H1 (cell line): ENCODE data around the gene TNFRSF8. TPM values are rescaled to one million over a fixed set of nuclear protein-coding genes. Genes with fewer than 3 reads are reported as not detected.

Experiments
- CTCF ChIA-PET: fragments of 300-600 bp; sonication (Branson Sonifier 250); formaldehyde crosslinking; loops from one replicate; lab custom pipeline; 2021; ENCODE audit not compliant: partially characterized antibody; lab: Charles Lee
- POLR2A ChIA-PET: fragments of 300-600 bp; sonication (Branson Sonifier 250); formaldehyde crosslinking; loops from one replicate; lab custom pipeline; 2021; ENCODE audit warnings: inconsistent platforms; ENCODE audit not compliant: partially characterized antibody; lab: Charles Lee
- DNase-seq, 2 experiments: peaks; one replicate each; pipeline versions ENCODE4 v3.0.0 to v3.0.0-alpha.2; 2010 to 2022; ENCODE audit warnings: low spot score in 2 of 2, low read depth in 1 of 2, mixed read lengths in 1 of 2
- FAIRE-seq: peaks from 2 replicates; lab custom pipeline; 2011; peaks lifted over from hg19 to GRCh38; lab: Jason Lieb, UNC
- H2AFZ ChIP-seq: 2 replicates; pipeline ENCODE4 v1.8.1; 2012; ENCODE audit warnings: low read length, inconsistent platforms
- H2AK5ac ChIP-seq: 2 replicates; pipeline ENCODE4 v1.6.1; 2013; ENCODE audit warnings: low read depth, low read length
- H2BK120ac ChIP-seq: replicated peaks from 2 replicates; pipeline ENCODE3; 2013; ENCODE audit warnings: low read depth, low read length, inconsistent platforms
- H2BK12ac ChIP-seq: 2 replicates; pipeline ENCODE4 v1.6.1; 2013; ENCODE audit warnings: low read depth, low read length
- H2BK15ac ChIP-seq: 2 replicates; pipeline ENCODE4 v1.6.1; 2013; ENCODE audit warnings: low read length
- H2BK20ac ChIP-seq: 2 replicates; pipeline ENCODE4 v1.6.1; 2013; ENCODE audit warnings: low read length
- H2BK5ac ChIP-seq: 2 replicates; pipeline ENCODE4 v1.6.1; 2013; ENCODE audit warnings: low read depth, low read length
- H3K14ac ChIP-seq: 2 replicates; pipeline ENCODE4 v1.6.1; 2013; ENCODE audit warnings: inconsistent platforms; ENCODE audit not compliant: insufficient read length
- H3K18ac ChIP-seq: 2 replicates; pipeline ENCODE4 v1.6.1; 2013; ENCODE audit warnings: low read length; ENCODE audit errors: extremely low read depth
- H3K23ac ChIP-seq: 2 replicates; pipeline ENCODE4 v1.6.1; 2013; ENCODE audit warnings: inconsistent platforms; ENCODE audit not compliant: insufficient read length
- H3K23me2 ChIP-seq: 2 replicates; pipeline ENCODE4 v1.6.1; 2013; ENCODE audit warnings: low read depth, low read length
- H3K27ac ChIP-seq: 2 replicates; pipeline ENCODE4 v1.6.1; 2011; ENCODE audit warnings: low read depth, low read length, inconsistent platforms
- H3K27me3 ChIP-seq, 4 experiments: replicated peaks in 1 of 4; 1 replicate in 1 of 4; 2 replicates in 3 of 4; pipeline versions ENCODE4 v1.6.1 to v1.8.1; 2011 to 2013; ENCODE audit warnings: low read length in 3 of 4, mild to moderate bottlenecking in 3 of 4, inconsistent platforms in 2 of 4, mixed read lengths in 2 of 4, moderate library complexity in 1 of 4; ENCODE audit not compliant: control insufficient read depth in 3 of 4, insufficient read depth in 3 of 4; ENCODE audit errors: extremely low read depth in 1 of 4
- H3K36me3 ChIP-seq, 4 experiments: 2 replicates each; pipeline versions ENCODE4 v1.6.1 to v1.8.1; 2011 to 2013; ENCODE audit warnings: mild to moderate bottlenecking in 4 of 4, low read length in 3 of 4, moderate library complexity in 2 of 4, control low read depth in 1 of 4, inconsistent platforms in 1 of 4; ENCODE audit not compliant: insufficient read depth in 4 of 4, control insufficient read depth in 2 of 4
- H3K4ac ChIP-seq: replicated peaks from 2 replicates; pipeline ENCODE3; 2013; ENCODE audit warnings: low read length, low read depth, mixed read lengths, inconsistent platforms; ENCODE audit not compliant: insufficient read length
- H3K4me1 ChIP-seq, 4 experiments: replicated peaks in 1 of 4; 1 replicate in 1 of 4; 2 replicates in 3 of 4; pipeline versions ENCODE4 v1.6.1 to v1.8.1; 2011 to 2013; ENCODE audit warnings: low read length in 3 of 4, inconsistent platforms in 2 of 4, mixed read lengths in 1 of 4; ENCODE audit not compliant: insufficient read depth in 4 of 4, control insufficient read depth in 3 of 4
- H3K4me2 ChIP-seq, 2 experiments: 2 replicates each; pipeline versions ENCODE4 v1.6.1 to v1.8.1; 2011 to 2013; ENCODE audit warnings: low read depth in 2 of 2, low read length in 2 of 2, control low read depth in 1 of 2, inconsistent platforms in 1 of 2, mild to moderate bottlenecking in 1 of 2; ENCODE audit not compliant: insufficient read depth in 1 of 2
- H3K4me3 ChIP-seq, 4 experiments: fragments of 200-600, 300-600 bp in 1 of 4; sonication (generic), shearing (Covaris generic), sonication (Bioruptor Twin) in 1 of 4; 2 replicates each; pipeline versions ENCODE4 v1.5.1 to v1.8.1; 2011 to 2016; ENCODE audit warnings: low read length in 4 of 4, low read depth in 3 of 4, control low read depth in 2 of 4, inconsistent platforms in 2 of 4, mild to moderate bottlenecking in 2 of 4, mixed read lengths in 1 of 4, moderate library complexity in 1 of 4; ENCODE audit not compliant: insufficient read depth in 2 of 4; ENCODE audit errors: extremely low read depth in 1 of 4
- H3K56ac ChIP-seq: replicated peaks from 2 replicates; pipeline ENCODE3; 2013; ENCODE audit warnings: low read depth, mild to moderate bottlenecking, mixed read lengths, low read length, inconsistent platforms; ENCODE audit not compliant: insufficient read length
- H3K79me1 ChIP-seq: 2 replicates; pipeline ENCODE4 v1.6.1; 2013; ENCODE audit warnings: low read depth, low read length, control low read depth
- H3K79me2 ChIP-seq, 2 experiments: 2 replicates each; pipeline versions ENCODE4 v1.6.1 to v1.8.1; 2012 to 2013; ENCODE audit warnings: low read length in 2 of 2, mild to moderate bottlenecking in 2 of 2, inconsistent platforms in 1 of 2; ENCODE audit not compliant: insufficient read depth in 2 of 2, control insufficient read depth in 1 of 2
- H3K9ac ChIP-seq, 4 experiments: replicated peaks in 1 of 4; 1 replicate in 1 of 4; 2 replicates in 3 of 4; pipeline versions ENCODE4 v1.6.1 to v1.8.1; 2011 to 2013; ENCODE audit warnings: low read depth in 3 of 4, low read length in 3 of 4, control low read depth in 2 of 4, mild to moderate bottlenecking in 2 of 4, moderate library complexity in 2 of 4, inconsistent platforms in 1 of 4; ENCODE audit errors: extremely low read depth in 1 of 4
- H3K9me3 ChIP-seq, 2 experiments: 2 replicates each; pipeline versions ENCODE4 v1.6.1 to v1.8.1; 2012 to 2013; ENCODE audit warnings: mild to moderate bottlenecking in 2 of 2, moderate library complexity in 2 of 2, control low read depth in 1 of 2, inconsistent platforms in 1 of 2, low read depth in 1 of 2, low read length in 1 of 2, mixed read lengths in 1 of 2; ENCODE audit not compliant: insufficient read depth in 2 of 2
- H4K20me1 ChIP-seq, 2 experiments: replicated peaks in 1 of 2; 2 replicates each; pipeline versions ENCODE3 to v1.8.1; 2011 to 2013; ENCODE audit warnings: inconsistent platforms in 2 of 2, low read length in 2 of 2, mild to moderate bottlenecking in 1 of 2; ENCODE audit not compliant: insufficient read depth in 2 of 2, control insufficient read depth in 1 of 2
- H4K5ac ChIP-seq: 2 replicates; pipeline ENCODE4 v1.6.1; 2013; ENCODE audit warnings: low read length, low read depth, mixed read lengths, inconsistent platforms; ENCODE audit not compliant: insufficient read length
- H4K8ac ChIP-seq: 2 replicates; pipeline ENCODE4 v1.8.0; 2013; ENCODE audit warnings: mild to moderate bottlenecking, moderate library complexity, low read length, inconsistent platforms; ENCODE audit not compliant: insufficient read depth; ENCODE audit errors: extremely low read depth
- H4K91ac ChIP-seq: replicated peaks from 2 replicates; pipeline ENCODE3; 2013; ENCODE audit warnings: low read length, mixed read lengths, inconsistent platforms; ENCODE audit not compliant: insufficient read length
- BRCA1 ChIP-seq: IDR thresholded peaks from 2 replicates; pipeline ENCODE4 v1.6.1; 2012; ENCODE audit warnings: low read depth, low read length, improper control_type of control experiment
- CHD1 ChIP-seq: IDR thresholded peaks from 2 replicates; pipeline ENCODE4 v1.6.1; 2012; ENCODE audit warnings: low read depth, low read length, improper control_type of control experiment
- EZH2 ChIP-seq: fragments of 200-600 bp; sonication (generic); IDR thresholded peaks from 2 replicates; pipeline ENCODE4 v1.7.1; 2012; ENCODE audit warnings: low read depth, mild to moderate bottlenecking, moderate library complexity, low read length, inconsistent platforms; ENCODE audit not compliant: severe bottlenecking
- GABPA ChIP-seq: IDR thresholded peaks from 2 replicates; pipeline ENCODE4 v1.6.1; 2011; ENCODE audit warnings: mild to moderate bottlenecking, low read length, moderate library complexity, borderline replicate concordance; ENCODE audit not compliant: insufficient read depth
- GTF2F1 ChIP-seq: IDR thresholded peaks from 2 replicates; pipeline ENCODE4 v1.6.1; 2012; ENCODE audit warnings: low read depth, low read length, improper control_type of control experiment, borderline replicate concordance
- NANOG ChIP-seq: IDR thresholded peaks from 2 replicates; pipeline ENCODE4 v1.6.1; 2011; ENCODE audit warnings: low read length, low read depth, mild to moderate bottlenecking, inconsistent platforms; ENCODE audit not compliant: insufficient read depth, poor library complexity, severe bottlenecking
- RAD21 ChIP-seq, 2 experiments: IDR thresholded peaks in 1 of 2; conservative IDR thresholded peaks in 1 of 2; 2 replicates each; pipeline ENCODE4 v1.6.1; 2011; ENCODE audit warnings: low read depth in 2 of 2, low read length in 2 of 2, improper control_type of control experiment in 1 of 2, inconsistent platforms in 1 of 2, mild to moderate bottlenecking in 1 of 2, moderate library complexity in 1 of 2
- RBBP5 ChIP-seq: IDR thresholded peaks from 2 replicates; pipeline ENCODE4 v1.7.1; 2012; ENCODE audit warnings: low read depth, mild to moderate bottlenecking, inconsistent platforms, low read length, moderate library complexity, borderline replicate concordance
- RNF2 ChIP-seq: fragments of 200-900, 300-1000 bp; sonication (generic); IDR thresholded peaks from 2 replicates; pipeline ENCODE4 v1.7.1; 2016; ENCODE audit warnings: borderline replicate concordance, low read depth, mild to moderate bottlenecking, antibody characterized with exemption, low read length; ENCODE audit not compliant: poor library complexity, severe bottlenecking; ENCODE audit errors: missing control alignments
- SP1 ChIP-seq: IDR thresholded peaks from 2 replicates; pipeline ENCODE4 v1.6.1; 2011; ENCODE audit warnings: low read depth, low read length
- SP2 ChIP-seq: IDR thresholded peaks from 2 replicates; pipeline ENCODE4 v1.6.1; 2012; ENCODE audit warnings: mild to moderate bottlenecking, low read length, inconsistent platforms
- SRF ChIP-seq: IDR thresholded peaks from 2 replicates; pipeline ENCODE4 v1.6.1; 2011; ENCODE audit warnings: mild to moderate bottlenecking, low read depth, low read length, moderate library complexity
- TCF12 ChIP-seq: IDR thresholded peaks from 2 replicates; pipeline ENCODE4 v1.6.1; 2011; ENCODE audit warnings: low read depth, mild to moderate bottlenecking, low read length
- TEAD4 ChIP-seq: IDR thresholded peaks from 2 replicates; pipeline ENCODE4 v1.6.1; 2012; ENCODE audit warnings: low read depth, low read length, inconsistent platforms, mixed read lengths
- WGBS, 2 experiments: shearing (Covaris generic) in 1 of 2; methylation state at CpG; one replicate each; pipeline versions ENCODE4 v1.1.6 to v1.1.7; 2013 to 2015; ENCODE audit warnings: low lambda C conversion rate in 2 of 2, mixed read lengths in 2 of 2, inconsistent platforms in 1 of 2, low coverage in 1 of 2, missing lambda C conversion rate in 1 of 2; ENCODE audit not compliant: insufficient replicate concordance in 2 of 2, insufficient coverage in 1 of 2, insufficient read length in 1 of 2; ENCODE audit errors: extremely low coverage in 1 of 2, missing lambda C conversion rate in 1 of 2; 5-methylcytosine and 5-hydroxymethylcytosine counted together
- polyA plus RNA-seq, 7 experiments: library from polyadenylated mRNA; depleted of rRNA in 3 of 7; stranded (reverse) in 5 of 7; unstranded in 2 of 7; fragments of >200 nt in 5 of 7; fragments of 200-250 nt in 2 of 7; gene quantifications; 1 replicate in 5 of 7; 2 replicates in 1 of 7; 4 replicates in 1 of 7; pipeline versions ENCODE4 v1.2.1 to v1.2.3, GENCODE V29; 2011 to 2013; ENCODE audit warnings: missing spikeins in 2 of 7, mixed read lengths in 2 of 7
- total RNA-seq: library from RNA; stranded (reverse); fragmentation: NEBNext Ultra II Directional; extraction: Animal tissue kit (Norgen Biotek cat#: 25700); gene quantifications from 2 replicates; pipeline ENCODE4 v1.2.1, GENCODE V29; 2021

The TNFRSF8 gene
- total and polyA plus RNA-seq, 2 of the 8 experiments (the other 6 are each of a cell fraction or from before 2014, with no cell fraction given), result 23.2 to 32.7 TPM

- no peaks in the 10 kb centered on the region for H3K23me2 ChIP-seq
- no peak for TF ChIP-seq RNF2
- no peak for TF ChIP-seq EZH2
- no peak for TF ChIP-seq BRCA1
- no peak for TF ChIP-seq SRF
- no peak for TF ChIP-seq GTF2F1
- TF ChIP-seq CHD1, result no peak
- no peak for TF ChIP-seq RAD21 (IDR thresholded peaks at IDR 0.05 in 1 of 2, conservative IDR thresholded peaks at IDR 0.05 in 1 of 2; ENCODE audit: low read depth in 2 of 2, low read length in 2 of 2)
- no peak for TF ChIP-seq TCF12
- TF ChIP-seq GABPA, result no peak
- no peak for TF ChIP-seq NANOG
- TF ChIP-seq RBBP5, result no peak
- TF ChIP-seq SP2, result no peak
- no peak for TF ChIP-seq SP1
- no peak for TF ChIP-seq TEAD4
These were observed 88.4 kb downstream of the TNFRSF8 start for GRCh38 chr1:12151465-12151864.

More at GRCh38 chr1:12151465-12151864, 88.4 kb downstream of the TNFRSF8 start:
- no peak for FAIRE-seq
- Histone ChIP-seq H2BK120ac (no peak overlapping the region), H3K14ac (no peak overlapping the region), H4K20me1 (no peaks in the 10 kb centered on the region), H2AFZ (no peak overlapping the region), H3K36me3 (no peaks in the 10 kb centered on the region), H2BK12ac (no peak overlapping the region), H3K79me2 (no peaks in the 10 kb centered on the region), H3K79me1 (no peaks in the 10 kb centered on the region), H2AK5ac (no peak overlapping the region), H3K56ac (no peak overlapping the region), H2BK5ac (no peak overlapping the region), H3K4ac (no peak overlapping the region), H3K4me1 (peaks cover 0 to 4% (median 2%) of the 10 kb centered on the region in 4 experiments; a peak in 5 of 7 replicates), H3K27me3 (peaks cover 0 to 2% (median 0%) of the 10 kb centered on the region in 4 experiments; a peak in 1 of 7 replicates), H3K9ac (no peak overlapping the region), H3K4me3 (no peak overlapping the region), H2BK20ac (no peak overlapping the region), H4K8ac (no peak overlapping the region), H3K18ac (no peak overlapping the region), H3K27ac (no peak overlapping the region), H3K23ac (no peak overlapping the region), H4K5ac (no peak overlapping the region), H3K9me3 (no peaks in the 10 kb centered on the region; a peak in 1 of 4 replicates), H2BK15ac (no peak overlapping the region), H3K4me2 (no peak overlapping the region), H4K91ac (no peak overlapping the region)
- WGBS, 2 experiments, result 82% methylated on average over 2 of the region's 2 CpGs; no CpG with 5 or more reads in 1 of the 2 experiments
- CTCF ChIA-PET, result interaction anchor here (0.7 to 9.2 kb wide), 8 partner anchors 10 to 188 kb away, joined by 3 to 79 read pairs (median 4); no protein-coding TSS in a partner anchor
- no peak for DNase-seq
- POLR2A ChIA-PET, result no interaction called here
